Activated naive CD4-positive, alpha-beta T cell (primary cell): ENCODE data around the gene RAPGEF5.

Source experiments
- DNase-seq, 4 experiments: peaks; one replicate each; lab custom pipeline; 2025; lab: John Stamatoyannopoulos, UW

RAPGEF5 gene

GRCh38 chr7:22256541-22257096 lies 100.3 kb downstream of the RAPGEF5 start:
- DNase-seq, result no peak

DNA sequence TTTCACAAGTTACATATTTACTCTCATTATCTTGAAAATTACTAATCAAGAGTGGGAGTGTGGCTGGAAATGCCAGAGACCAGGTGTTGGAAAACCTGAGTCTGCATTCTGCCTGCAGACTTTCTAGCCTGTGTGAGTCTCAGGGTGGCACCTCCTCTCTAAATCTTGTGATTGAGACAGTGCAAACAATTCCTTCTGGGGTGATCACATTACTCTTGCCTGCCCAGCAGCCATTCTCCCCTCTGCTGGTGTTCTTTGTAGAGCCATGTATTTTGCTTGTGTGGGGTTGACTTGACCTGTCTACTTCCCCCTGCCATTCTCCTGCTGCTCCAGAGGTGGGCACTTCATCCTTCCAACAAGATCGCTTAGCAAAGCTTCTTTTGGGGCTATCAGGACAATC lies 101.1 kb downstream of the RAPGEF5 start:
- DNase-seq, result no peak

DNA sequence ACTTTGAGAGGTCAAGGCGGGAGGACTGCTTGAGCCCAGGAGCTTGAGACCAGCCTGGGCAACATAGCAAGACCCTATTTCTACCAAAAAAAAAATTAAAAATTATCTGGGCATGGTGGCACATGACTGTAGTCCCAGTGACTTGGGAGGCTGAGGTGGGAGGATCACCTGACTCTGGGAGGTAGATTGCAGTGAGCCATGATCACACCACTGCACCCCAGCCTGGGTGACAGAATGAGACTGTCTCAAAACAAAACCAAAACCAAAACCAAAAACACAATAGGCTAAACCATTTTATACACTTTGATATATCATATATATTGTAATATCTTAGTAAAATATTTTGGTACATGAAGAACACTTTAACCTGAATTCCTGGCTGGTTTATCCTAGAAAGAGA lies 101.6 kb downstream of the RAPGEF5 start:
- no peak for DNase-seq

DNA sequence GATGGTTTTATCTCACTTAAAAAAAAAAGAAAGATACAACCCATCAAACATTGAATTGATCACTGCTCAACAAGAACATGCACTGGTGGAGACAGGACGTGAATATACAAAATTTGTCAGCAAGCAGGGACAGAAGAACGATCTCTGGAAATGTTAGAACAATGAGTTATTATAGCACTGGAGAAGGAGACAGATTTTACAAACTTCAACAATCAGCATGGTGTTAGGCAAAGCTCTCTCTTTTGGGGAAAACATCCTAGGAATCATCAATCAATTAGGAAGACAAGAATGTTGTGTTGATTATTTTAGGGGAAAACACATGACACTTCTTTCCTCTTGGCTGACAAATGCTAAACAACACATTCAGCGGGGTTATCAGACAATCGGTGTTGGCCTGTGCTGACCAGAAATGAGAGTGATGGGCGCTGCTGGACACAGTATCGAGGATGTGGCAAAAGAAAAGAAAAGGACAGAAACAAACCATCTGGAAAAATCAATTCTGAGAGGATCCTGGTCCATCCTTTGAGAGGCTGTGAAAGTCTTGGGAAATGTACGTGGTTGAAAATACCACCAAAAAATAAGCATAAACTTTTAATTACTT lies 103.9 kb downstream of the RAPGEF5 start:
- DNase-seq, result no peak

DNA sequence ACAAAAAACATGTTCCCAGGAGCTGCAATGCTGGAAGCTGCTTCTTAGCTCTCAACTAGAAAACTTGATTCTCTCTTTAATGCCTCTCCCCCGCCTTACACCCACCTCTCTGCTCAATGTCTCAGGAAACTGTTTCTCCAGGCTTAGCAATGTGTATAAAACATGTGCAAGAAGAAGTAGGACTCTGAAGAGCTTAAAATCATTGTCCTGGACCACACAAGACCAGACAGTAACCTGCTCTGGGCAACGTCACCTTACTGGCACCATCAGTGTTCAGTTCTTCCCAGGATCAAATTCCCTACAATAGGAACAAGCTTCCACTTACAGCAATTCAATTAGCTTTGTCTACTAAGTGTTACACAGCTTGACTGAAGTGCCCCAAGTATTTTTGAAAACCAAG lies 104.9 kb downstream of the RAPGEF5 start:
- no peak for DNase-seq

- no peak for DNase-seq
Measured at GRCh38 chr7:22251281-22251680, 105.7 kb downstream of the RAPGEF5 start.

GRCh38 chr7:22250390-22250789 lies 106.6 kb downstream of the RAPGEF5 start:
- no peak for DNase-seq

DNA sequence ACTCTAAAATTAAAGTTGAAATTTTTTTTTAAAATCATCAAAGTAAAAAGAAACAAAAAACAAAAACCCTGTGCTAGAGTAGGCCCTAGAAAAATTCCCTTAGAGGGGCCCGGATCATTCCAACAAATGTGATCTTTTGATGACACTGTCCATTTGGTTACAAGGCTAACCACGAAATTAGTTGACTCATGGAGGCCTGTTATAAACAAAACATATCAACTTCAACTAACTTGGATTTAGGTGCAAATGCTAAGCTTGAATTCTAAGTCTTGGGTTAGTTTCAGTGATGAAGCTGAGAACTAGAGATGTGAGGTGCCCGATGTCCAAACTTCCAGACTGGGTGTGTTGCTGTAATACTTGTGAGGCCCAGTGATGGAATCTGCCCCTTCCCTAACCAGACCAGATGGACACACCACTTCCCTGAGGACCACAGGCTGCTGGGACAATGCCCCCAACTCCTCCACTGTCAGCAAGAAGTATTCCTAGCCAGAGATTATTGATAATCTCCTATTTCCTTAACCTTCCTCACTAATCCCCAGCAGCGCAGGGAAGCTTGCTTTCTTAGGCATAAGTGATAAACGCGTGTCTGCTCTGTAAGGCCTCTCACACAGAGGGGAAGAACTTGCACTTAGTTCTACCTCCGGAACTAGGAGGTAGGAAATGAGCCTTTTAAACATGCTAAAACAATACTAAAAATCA lies 108.7 kb downstream of the RAPGEF5 start:
- no peak for DNase-seq

- no peak for DNase-seq
Measured at GRCh38 chr7:22241805-22242390, 115.1 kb downstream of the RAPGEF5 start.

- DNase-seq, result no peak
Measured at GRCh38 chr7:22240904-22241571, 115.9 kb downstream of the RAPGEF5 start.

- DNase-seq, result no peak
Measured at GRCh38 chr7:22238354-22239311, 118.3 kb downstream of the RAPGEF5 start.

GRCh38 chr7:22235134-22235533 lies 121.8 kb downstream of the RAPGEF5 start:
- DNase-seq, result no peak

DNA sequence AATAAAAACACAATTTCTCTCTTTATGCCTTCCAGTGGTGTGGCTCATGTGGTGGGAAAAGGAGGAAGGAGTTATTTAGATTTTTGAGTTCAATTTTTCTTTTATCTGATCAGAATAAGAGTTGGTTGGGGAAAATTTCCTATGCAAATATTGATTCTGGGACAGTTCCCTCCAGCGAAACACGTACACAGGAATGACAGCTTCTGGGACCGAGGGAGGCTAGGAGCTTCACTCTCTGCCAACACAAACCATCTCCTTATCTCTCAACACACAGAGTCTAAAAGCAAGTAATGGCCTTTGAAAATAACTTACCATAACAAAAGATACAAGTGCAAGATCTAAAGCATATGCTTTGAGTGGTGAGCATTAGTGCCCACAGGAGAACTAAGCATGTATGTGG lies 122.7 kb downstream of the RAPGEF5 start:
- DNase-seq, result no peak

DNA sequence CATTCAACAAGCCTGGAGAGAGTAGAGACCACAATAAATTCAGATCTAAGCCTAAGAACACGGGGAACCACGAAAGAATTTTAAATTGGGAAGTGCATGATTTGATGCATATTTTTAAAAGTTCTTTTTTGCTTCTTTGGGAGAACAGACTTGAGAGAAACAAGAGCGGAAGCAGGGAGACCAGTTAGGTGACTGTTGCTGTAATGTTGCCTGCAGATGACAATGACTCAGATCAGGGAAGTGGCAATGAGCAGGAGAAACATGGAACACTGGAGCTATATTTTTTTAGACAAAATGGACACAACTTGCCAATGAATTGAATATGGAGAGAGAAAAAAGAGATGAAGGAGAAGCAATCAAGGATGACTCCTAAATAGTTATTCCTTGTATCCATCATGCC lies 125.1 kb downstream of the RAPGEF5 start:
- no peak for DNase-seq

DNA sequence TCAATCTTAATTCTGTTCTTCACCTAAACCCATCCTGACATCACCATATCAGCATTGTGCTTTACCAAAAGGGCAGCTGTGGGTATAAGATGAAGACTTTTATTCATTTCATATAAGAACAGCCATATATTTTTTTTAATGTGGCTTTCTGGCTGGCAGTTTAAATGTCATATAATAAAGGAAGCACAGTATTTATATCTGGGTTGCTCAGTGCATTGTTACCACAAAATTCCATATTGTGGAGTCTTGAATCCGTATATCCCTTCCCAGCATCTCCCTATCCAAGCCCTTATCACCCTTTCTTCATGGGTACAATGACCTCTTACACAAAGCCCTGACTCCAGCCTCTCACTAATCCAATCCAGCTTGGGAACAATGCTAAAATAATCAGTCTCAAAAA lies 125.8 kb downstream of the RAPGEF5 start:
- no peak for DNase-seq

DNA sequence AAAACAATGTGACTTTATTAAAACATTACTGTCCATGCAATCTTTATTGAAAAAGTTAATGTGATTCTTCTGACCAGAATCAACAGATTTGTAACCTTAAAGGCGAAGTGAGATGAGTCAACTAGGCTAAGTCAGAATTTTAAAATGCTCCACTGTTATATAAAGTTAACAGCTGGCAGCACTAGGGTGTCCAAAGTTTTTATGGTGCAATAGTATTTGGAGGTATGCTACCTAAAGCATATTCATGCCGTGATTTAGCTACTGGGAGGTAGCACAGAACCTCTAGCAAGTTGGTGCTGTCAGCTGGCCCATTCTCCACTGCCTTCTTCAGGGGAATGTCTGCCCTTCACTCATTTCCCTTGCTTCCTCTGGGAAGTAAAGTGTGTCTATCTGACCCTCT lies 126.7 kb downstream of the RAPGEF5 start:
- DNase-seq, result no peak

GRCh38 chr7:22229148-22229547 lies 127.8 kb downstream of the RAPGEF5 start:
- DNase-seq, result no peak

- no peak for DNase-seq
Measured at GRCh38 chr7:22223807-22224206, 133.1 kb downstream of the RAPGEF5 start.

DNA sequence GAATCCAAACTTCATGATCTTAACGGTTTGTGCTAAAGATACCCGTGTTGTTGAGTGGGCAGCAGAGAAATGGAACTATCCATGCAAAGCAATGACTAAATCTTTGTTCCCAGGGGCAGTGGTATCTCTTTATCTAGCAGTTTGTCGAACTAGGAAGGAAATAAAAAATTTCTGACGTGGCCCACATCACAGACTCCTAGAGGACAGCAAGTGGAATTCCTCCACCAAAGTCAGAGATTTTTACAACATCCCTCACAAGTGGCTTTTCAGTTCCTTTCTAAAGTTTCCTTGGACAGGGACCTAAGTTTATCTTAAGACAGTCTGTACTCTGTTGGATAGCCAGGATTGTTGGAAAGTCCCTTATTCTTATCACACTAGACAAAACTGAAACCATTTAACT lies 136.0 kb downstream of the RAPGEF5 start:
- no peak for DNase-seq

DNA sequence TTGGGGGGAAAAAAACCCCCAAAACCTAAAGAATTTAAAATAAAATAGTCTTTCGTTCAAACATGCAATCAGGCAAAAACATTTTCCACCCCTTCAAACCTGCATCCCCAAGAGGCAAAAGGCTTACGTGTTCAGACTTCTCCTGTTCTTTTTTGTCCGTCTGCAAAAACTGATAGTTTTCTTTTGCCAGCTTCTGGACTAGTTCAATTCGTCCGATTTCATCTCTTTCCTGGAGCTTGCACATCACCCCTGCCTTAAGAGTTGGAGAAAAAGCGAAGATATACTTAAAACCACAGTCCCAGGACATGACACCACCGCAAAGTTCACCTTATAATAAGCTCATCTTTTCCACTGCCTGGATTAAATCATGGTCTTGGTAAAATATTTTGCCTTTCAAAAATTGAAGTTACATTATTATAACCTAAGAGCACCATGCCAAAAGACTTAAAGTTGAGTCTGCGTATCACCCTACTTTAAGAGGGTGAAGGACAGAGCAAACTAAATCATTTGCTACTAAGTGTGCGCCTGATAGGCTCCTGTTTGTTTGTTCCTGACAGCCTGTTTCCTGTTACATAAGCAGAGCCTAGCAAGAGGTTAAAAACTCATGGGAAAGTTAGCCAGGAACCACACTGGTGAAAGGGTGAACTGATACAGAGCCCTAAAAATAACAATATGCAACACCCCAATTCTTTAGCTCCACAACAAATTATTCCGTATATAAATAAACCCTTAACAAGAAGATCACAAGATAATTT lies 137.0 kb downstream of the RAPGEF5 start:
- no peak for DNase-seq

- DNase-seq, result no peak
Measured at GRCh38 chr7:22219036-22219435, 137.9 kb downstream of the RAPGEF5 start.
